Kidney glomerular epithelial cell (primary cell): ENCODE data around the gene MCCD1.

ENCODE experiments used
- DNase-seq: peaks from one replicate; lab custom pipeline; 2025; lab: John Stamatoyannopoulos, UW

MCCD1 gene

GRCh38 chr6:31572041-31572911, 43.5 kb downstream of the MCCD1 start, which contains the start of gene LTA:
TSS of gene LTA (plus strand) at chr6:31572289. CDS start at chr6:31572743, 454 bp downstream.
- no peak for DNase-seq

GRCh38 chr6:31573239-31574105, 44.7 kb downstream of the MCCD1 start:
- DNase-seq: no peak

GRCh38 chr6:31574106-31575061, 45.6 kb downstream of the MCCD1 start:
- DNase-seq: no peak

DNA sequence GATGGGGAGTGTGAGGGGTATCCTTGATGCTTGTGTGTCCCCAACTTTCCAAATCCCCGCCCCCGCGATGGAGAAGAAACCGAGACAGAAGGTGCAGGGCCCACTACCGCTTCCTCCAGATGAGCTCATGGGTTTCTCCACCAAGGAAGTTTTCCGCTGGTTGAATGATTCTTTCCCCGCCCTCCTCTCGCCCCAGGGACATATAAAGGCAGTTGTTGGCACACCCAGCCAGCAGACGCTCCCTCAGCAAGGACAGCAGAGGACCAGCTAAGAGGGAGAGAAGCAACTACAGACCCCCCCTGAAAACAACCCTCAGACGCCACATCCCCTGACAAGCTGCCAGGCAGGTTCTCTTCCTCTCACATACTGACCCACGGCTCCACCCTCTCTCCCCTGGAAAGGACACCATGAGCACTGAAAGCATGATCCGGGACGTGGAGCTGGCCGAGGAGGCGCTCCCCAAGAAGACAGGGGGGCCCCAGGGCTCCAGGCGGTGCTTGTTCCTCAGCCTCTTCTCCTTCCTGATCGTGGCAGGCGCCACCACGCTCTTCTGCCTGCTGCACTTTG, 46.7 kb downstream of the MCCD1 start, which contains the start of gene TNF:
TSS of gene TNF (plus strand) at position 231 of the 567 bp plus-strand sequence. CDS start at position 408, 177 bp downstream.
- DNase-seq: peak; percentile 10

DNA sequence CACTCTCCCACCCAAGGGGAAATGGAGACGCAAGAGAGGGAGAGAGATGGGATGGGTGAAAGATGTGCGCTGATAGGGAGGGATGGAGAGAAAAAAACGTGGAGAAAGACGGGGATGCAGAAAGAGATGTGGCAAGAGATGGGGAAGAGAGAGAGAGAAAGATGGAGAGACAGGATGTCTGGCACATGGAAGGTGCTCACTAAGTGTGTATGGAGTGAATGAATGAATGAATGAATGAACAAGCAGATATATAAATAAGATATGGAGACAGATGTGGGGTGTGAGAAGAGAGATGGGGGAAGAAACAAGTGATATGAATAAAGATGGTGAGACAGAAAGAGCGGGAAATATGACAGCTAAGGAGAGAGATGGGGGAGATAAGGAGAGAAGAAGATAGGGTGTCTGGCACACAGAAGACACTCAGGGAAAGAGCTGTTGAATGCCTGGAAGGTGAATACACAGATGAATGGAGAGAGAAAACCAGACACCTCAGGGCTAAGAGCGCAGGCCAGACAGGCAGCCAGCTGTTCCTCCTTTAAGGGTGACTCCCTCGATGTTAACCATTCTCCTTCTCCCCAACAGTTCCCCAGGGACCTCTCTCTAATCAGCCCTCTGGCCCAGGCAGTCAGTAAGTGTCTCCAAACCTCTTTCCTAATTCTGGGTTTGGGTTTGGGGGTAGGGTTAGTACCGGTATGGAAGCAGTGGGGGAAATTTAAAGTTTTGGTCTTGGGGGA, 47.4 kb downstream of the MCCD1 start:
- DNase-seq: no peak

DNA sequence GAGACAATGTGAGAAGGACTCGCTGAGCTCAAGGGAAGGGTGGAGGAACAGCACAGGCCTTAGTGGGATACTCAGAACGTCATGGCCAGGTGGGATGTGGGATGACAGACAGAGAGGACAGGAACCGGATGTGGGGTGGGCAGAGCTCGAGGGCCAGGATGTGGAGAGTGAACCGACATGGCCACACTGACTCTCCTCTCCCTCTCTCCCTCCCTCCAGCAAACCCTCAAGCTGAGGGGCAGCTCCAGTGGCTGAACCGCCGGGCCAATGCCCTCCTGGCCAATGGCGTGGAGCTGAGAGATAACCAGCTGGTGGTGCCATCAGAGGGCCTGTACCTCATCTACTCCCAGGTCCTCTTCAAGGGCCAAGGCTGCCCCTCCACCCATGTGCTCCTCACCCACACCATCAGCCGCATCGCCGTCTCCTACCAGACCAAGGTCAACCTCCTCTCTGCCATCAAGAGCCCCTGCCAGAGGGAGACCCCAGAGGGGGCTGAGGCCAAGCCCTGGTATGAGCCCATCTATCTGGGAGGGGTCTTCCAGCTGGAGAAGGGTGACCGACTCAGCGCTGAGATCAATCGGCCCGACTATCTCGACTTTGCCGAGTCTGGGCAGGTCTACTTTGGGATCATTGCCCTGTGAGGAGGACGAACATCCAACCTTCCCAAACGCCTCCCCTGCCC, 48.3 kb downstream of the MCCD1 start:
- DNase-seq: no peak

- DNase-seq: no peak
Measured at GRCh38 chr6:31577579-31577966, 48.8 kb downstream of the MCCD1 start.

DNA sequence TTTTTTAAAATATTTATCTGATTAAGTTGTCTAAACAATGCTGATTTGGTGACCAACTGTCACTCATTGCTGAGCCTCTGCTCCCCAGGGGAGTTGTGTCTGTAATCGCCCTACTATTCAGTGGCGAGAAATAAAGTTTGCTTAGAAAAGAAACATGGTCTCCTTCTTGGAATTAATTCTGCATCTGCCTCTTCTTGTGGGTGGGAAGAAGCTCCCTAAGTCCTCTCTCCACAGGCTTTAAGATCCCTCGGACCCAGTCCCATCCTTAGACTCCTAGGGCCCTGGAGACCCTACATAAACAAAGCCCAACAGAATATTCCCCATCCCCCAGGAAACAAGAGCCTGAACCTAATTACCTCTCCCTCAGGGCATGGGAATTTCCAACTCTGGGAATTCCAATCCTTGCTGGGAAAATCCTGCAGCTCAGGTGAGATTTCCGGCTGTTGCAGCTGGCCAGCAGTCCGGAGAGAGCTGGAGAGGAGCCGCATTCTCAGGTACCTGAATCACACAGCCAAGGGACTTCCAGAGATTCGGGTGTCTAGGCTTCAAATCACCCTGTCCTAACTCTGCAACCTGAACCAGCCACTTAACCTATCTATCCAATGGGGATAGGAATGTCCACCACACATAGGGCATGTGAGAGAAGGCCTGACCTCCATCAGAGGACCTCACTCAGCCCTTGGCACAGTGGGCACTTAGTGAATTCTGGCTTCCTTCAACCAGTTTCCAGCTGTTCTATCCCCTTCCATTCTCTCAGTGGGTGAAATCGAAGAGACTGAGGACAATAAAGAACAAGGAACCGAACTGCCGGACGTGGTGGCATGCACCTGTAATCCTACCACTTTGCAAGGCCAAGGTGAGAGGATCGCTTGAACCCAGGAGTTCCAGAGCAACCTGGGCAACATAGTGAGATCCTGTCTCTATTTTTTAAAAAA, 49.7 kb downstream of the MCCD1 start:
- peak; percentile 76 for DNase-seq

DNA sequence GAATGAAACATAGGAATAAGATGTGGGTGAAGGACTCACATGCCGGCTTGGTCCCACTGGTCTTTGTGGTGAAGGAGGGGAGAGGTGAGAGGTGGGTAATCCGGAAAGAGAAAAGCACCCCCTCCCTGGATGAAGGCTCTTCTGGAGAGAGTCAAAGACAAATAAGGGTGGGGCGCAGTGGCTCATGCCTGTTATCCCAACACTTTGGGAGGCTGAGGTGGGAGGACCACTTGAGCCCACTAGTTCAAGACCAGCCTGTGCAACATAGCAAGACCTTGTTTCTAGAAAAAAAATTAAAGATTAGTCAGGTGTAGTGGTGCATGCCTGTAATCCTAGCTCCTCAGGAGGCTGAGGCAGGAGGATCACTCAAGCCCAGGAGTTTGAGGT, 50.4 kb downstream of the MCCD1 start:
- DNase-seq: no peak
